ENCODE measurements around the gene CCKAR. TPM values are rescaled to one million over a fixed set of nuclear protein-coding genes. Genes with fewer than 3 reads are reported as not detected.

The CCKAR gene
- total and polyA plus RNA-seq, 2 experiments from 2014 or later = not detected

DNA sequence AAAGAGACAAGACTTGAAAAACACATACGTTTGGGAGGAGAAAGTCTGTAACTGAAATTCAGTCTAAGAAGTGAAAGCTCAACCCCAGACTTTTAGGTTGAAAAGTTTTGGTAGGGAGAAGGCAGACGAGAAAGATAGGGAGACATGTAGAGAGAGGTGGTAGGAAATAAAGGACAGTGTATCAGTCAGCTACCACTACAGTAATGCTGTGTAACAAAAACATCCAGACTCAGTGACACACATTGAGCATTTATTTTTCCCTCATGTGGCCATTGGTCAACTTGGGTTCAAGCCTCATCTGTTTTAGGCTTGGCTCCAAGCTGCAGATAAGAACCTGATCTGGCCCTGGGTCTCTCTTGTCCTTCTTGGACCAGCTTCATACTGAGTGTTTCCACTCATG lies 26.9 kb downstream of the CCKAR start:
- peaks cover 10% of the 10 kb centered on the region for H3K27me3 ChIP-seq (replicated peaks; ENCODE audit: insufficient read depth)
- H3K9me2 ChIP-seq (ENCODE audit: insufficient read depth) = no peaks in the 10 kb centered on the region
- WGBS, 2 experiments (ENCODE audit: low coverage in 1 of 2, low lambda C conversion rate in 2 of 2, missing lambda C conversion rate in 2 of 2) = 61 to 69% methylated on average over 2 of the region's 2 CpGs
- no peak overlapping the region for H3K4me3 ChIP-seq
- H4K20me1 ChIP-seq (ENCODE audit: insufficient read depth) = no peaks in the 10 kb centered on the region
- H3K4me1 ChIP-seq (ENCODE audit: insufficient read depth) = peaks cover 16% of the 10 kb centered on the region
- peaks cover 11% of the 10 kb centered on the region; the same call in 1 of the 2 replicates for H3F3A ChIP-seq (ENCODE audit: insufficient read depth)
- no peaks in the 10 kb centered on the region for H3K36me3 ChIP-seq (ENCODE audit: low read depth)
- H3K9me3 ChIP-seq (ENCODE audit: low read depth) = no peaks in the 10 kb centered on the region
- no peak overlapping the region for H3K9ac ChIP-seq
- no peak overlapping the region for H3K4me2 ChIP-seq (ENCODE audit: unreplicated experiment)
- in situ Hi-C loops (cut with MboI) = loop anchor here (25.0 kb wide), 1 partner anchor 549 kb away; no protein-coding TSS in a partner anchor
- no peak overlapping the region for H3K27ac ChIP-seq
- no peak for DNase-seq
- no peaks in the 10 kb centered on the region for H3K79me2 ChIP-seq (ENCODE audit: insufficient read depth)
- TF ChIP-seq EZH2phosphoT487 (IDR thresholded peaks at IDR 0.05; ENCODE audit: insufficient read depth, low read depth) = no peak
- no peak for TF ChIP-seq EZH2 (IDR thresholded peaks at IDR 0.05; ENCODE audit: insufficient read depth, poor library complexity, severe bottlenecking)
- H2AFZ ChIP-seq = no peak overlapping the region

DNA sequence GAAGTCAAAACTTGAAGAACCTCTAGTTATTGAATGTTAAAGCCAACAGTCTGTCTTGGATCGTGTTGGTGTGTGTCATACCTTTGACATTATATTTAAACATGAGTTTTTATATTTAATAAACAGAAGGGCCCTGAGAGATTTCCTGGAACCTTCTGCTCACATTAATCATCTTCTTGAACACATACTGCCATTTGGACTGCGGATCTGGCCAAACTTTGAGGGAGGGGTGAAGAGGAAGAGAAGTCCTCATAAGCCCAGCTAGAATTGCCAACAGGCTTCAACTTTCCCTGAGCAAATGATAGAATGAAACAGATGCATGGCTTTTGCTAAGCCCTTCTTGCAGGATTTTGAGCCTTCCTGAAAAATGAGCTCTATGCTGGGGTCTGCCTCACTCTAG lies 27.4 kb downstream of the CCKAR start:
- Histone ChIP-seq H3K9me2 (ENCODE audit: insufficient read depth) (no peaks in the 10 kb centered on the region), H3F3A (ENCODE audit: insufficient read depth) (peaks cover 11% of the 10 kb centered on the region; the same call in 1 of the 2 replicates), H3K9ac (no peak overlapping the region), H3K4me1 (ENCODE audit: insufficient read depth) (peaks cover 16% of the 10 kb centered on the region), H3K27ac (no peak overlapping the region), H2AFZ (no peak overlapping the region), H3K27me3 (replicated peaks; ENCODE audit: insufficient read depth) (peaks cover 10% of the 10 kb centered on the region), H3K4me3 (no peak overlapping the region), H3K36me3 (ENCODE audit: low read depth) (no peaks in the 10 kb centered on the region), H3K9me3 (ENCODE audit: low read depth) (no peaks in the 10 kb centered on the region), H3K79me2 (ENCODE audit: insufficient read depth) (no peaks in the 10 kb centered on the region), H3K4me2 (ENCODE audit: unreplicated experiment) (no peak overlapping the region), H4K20me1 (ENCODE audit: insufficient read depth) (no peaks in the 10 kb centered on the region)
- no peak for DNase-seq
- 23 to 38% methylated on average over 2 of the region's 2 CpGs for WGBS, 2 experiments (ENCODE audit: low coverage in 1 of 2, low lambda C conversion rate in 2 of 2, missing lambda C conversion rate in 2 of 2)
- in situ Hi-C loops (cut with MboI) = loop anchor here (25.0 kb wide), 1 partner anchor 549 kb away; no protein-coding TSS in a partner anchor
- TF ChIP-seq EZH2phosphoT487 (IDR thresholded peaks at IDR 0.05; ENCODE audit: insufficient read depth, low read depth) (no peak), EZH2 (IDR thresholded peaks at IDR 0.05; ENCODE audit: insufficient read depth, poor library complexity, severe bottlenecking) (no peak)

DNA sequence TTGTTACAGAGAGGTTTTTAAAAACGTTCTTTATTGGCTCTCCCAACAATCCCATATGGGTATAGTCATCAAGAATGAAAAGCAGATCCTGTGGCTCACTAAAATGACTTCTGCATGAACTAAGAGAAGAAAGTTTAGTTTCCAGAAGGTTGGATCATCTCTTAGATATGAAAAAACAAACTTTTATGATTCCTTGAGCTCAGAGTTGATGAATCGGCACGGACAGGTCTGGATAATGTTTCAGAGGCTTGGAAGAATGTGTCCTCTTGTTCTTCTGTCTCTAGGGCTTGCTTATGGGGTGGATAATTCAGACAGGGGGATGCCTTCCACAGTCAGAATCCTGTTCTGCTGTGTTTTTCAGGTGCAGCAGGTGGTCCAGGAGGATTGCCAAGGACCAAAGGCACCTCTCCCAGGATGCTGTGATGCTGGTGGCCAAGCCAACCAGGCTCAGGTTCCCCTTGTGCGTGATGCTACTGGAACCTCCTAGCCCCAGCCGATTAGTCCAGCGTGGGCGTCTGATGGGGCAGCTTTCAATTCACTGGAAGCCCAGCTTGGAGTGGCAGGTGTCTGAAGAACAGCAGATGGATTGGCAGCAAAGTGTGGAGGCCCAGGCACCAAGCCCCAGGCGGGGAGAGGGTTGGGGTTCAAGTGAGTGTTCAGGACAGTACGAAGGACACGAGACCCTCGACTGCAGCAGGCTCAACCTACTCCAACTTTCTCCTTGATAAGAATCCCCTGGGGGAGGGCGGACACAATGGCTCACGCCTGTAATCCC lies 30.3 kb downstream of the CCKAR start:
- Histone ChIP-seq H4K20me1 (ENCODE audit: insufficient read depth) (no peaks in the 10 kb centered on the region), H3K9ac (no peak overlapping the region), H3K79me2 (ENCODE audit: insufficient read depth) (no peaks in the 10 kb centered on the region), H2AFZ (peak overlapping the region; percentile 73), H3K27me3 (replicated peaks; ENCODE audit: insufficient read depth) (no peaks in the 10 kb centered on the region), H3K9me3 (ENCODE audit: low read depth) (no peaks in the 10 kb centered on the region), H3K27ac (no peak overlapping the region), H3K4me2 (ENCODE audit: unreplicated experiment) (peak overlapping the region; percentile 84), H3F3A (ENCODE audit: insufficient read depth) (peaks cover 11% of the 10 kb centered on the region; the same call in 1 of the 2 replicates), H3K4me1 (ENCODE audit: insufficient read depth) (peaks cover 16% of the 10 kb centered on the region), H3K4me3 (peak overlapping the region; percentile 55), H3K36me3 (ENCODE audit: low read depth) (no peaks in the 10 kb centered on the region), H3K9me2 (ENCODE audit: insufficient read depth) (no peaks in the 10 kb centered on the region)
- DNase-seq = peak; percentile 73
- 69 to 71% methylated on average over 13 of the region's 13 CpGs for WGBS, 2 experiments (ENCODE audit: low coverage in 1 of 2, low lambda C conversion rate in 2 of 2, missing lambda C conversion rate in 2 of 2)
- no peak for TF ChIP-seq EZH2 (IDR thresholded peaks at IDR 0.05; ENCODE audit: insufficient read depth, poor library complexity, severe bottlenecking)
- no peak for TF ChIP-seq EZH2phosphoT487 (IDR thresholded peaks at IDR 0.05; ENCODE audit: insufficient read depth, low read depth)
- in situ Hi-C loops (cut with MboI) = loop anchor here (5.0 to 25.0 kb wide), 2 partner anchors 247 to 552 kb away; no protein-coding TSS in a partner anchor

DNA sequence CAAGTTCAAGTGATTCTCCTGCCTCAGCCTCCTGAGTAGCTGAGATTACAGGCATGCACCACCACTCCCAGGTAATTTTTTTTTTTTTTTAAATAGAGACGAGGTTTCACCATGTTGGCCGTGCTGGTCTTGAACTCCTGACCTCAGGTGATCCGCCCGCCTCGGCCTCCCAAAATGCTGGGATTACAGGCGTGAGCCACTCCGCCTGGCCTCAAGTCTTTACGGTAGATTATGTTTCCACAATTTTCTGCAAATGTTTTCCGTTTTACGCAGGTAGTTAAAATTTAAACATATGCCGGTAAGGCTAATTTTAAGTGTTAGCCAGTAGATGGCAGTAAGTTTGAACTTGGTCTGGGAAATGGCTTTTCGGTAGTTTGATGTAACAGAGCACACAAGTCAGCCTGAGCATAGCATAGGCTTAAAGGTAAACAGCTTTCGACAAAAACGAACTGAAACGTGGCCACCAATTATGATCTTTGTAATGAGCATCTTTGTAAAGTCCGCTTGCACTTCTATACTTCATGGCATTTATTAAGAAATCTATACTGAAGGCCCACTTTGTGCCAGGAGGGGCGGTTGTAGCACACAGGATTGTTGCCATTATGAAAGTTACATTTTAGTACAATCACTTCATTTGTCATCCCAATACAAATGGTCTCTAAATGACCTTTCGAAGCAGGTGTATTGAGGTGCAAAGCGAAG lies 31.1 kb downstream of the CCKAR start:
- in situ Hi-C loops (cut with MboI) = loop anchor here (5.0 to 25.0 kb wide), 2 partner anchors 248 to 553 kb away; no protein-coding TSS in a partner anchor
- H3K27ac ChIP-seq = no peak overlapping the region

More for the DNA sequence above, 31.1 kb downstream of the CCKAR start:
- Histone ChIP-seq H2AFZ (peak overlapping the region; percentile 73), H3K4me2 (ENCODE audit: unreplicated experiment) (peak overlapping the region; percentile 84), H3K4me1 (ENCODE audit: insufficient read depth) (peaks cover 16% of the 10 kb centered on the region), H3F3A (ENCODE audit: insufficient read depth) (peaks cover 11% of the 10 kb centered on the region; the same call in 1 of the 2 replicates), H3K79me2 (ENCODE audit: insufficient read depth) (no peaks in the 10 kb centered on the region), H3K27me3 (replicated peaks; ENCODE audit: insufficient read depth) (no peaks in the 10 kb centered on the region), H4K20me1 (ENCODE audit: insufficient read depth) (no peaks in the 10 kb centered on the region), H3K36me3 (ENCODE audit: low read depth) (no peaks in the 10 kb centered on the region), H3K4me3 (peak overlapping the region; percentile 55), H3K9me3 (ENCODE audit: low read depth) (no peaks in the 10 kb centered on the region), H3K9ac (no peak overlapping the region), H3K9me2 (ENCODE audit: insufficient read depth) (no peaks in the 10 kb centered on the region)
- 11 to 16% methylated on average over 18 to 19 of the region's 19 CpGs for WGBS, 2 experiments (ENCODE audit: low coverage in 1 of 2, low lambda C conversion rate in 2 of 2, missing lambda C conversion rate in 2 of 2)
- peak; percentile 80 for DNase-seq
- TF ChIP-seq EZH2 (IDR thresholded peaks at IDR 0.05; ENCODE audit: insufficient read depth, poor library complexity, severe bottlenecking) = no peak
- TF ChIP-seq EZH2phosphoT487 (IDR thresholded peaks at IDR 0.05; ENCODE audit: insufficient read depth, low read depth) = no peak

Measured in GM23248 (cell line).